HG03175 (cell line): ENCODE data around the gene MRTFA.
A peak's percentile ranks its signal among the peaks of the same experiment; 100 is the strongest.
"Not testable (repeated sequence)": the region's sequence is repeated elsewhere in the genome, so short reads cannot be mapped to it uniquely, and the experiment has no call there.

ENCODE experiments used
- ATAC-seq: cut with Tn5 transposase; IDR thresholded peaks from one replicate; pipeline ENCODE4 v1.9.1; 2021; ENCODE audit warnings: mild to moderate bottlenecking, moderate library complexity; ENCODE audit not compliant: unreplicated experiment

MRTFA gene

DNA sequence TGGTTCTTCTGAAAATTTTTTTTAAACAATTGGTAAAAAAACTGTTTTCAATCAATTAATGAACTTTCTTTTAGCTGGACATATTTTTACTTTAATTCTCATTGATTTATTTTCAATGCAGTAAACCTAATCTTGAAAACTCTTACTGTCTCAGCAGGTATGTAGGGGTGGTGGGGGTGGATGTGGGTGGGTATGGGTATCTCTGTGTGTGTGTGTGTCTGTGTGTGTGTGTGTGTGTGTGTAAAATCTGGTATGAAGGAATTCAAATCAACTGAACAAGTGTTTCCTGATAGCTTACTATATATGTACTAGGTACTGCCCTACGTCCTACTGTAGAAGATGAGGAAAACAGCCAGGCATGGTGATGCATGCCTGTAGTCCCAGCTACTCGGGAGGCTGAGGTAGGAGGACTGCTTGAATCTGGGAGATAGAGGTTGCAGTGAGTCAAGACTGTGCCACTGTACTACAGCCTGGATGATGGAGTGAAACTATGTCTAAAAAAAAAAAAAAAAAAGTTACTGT is 75.5 kb downstream of the MRTFA start:
- ATAC-seq: no peak

GRCh38 chr22:40560551-40560950 is 76.0 kb downstream of the MRTFA start:
- ATAC-seq: no peak

GRCh38 chr22:40557972-40558371 is 78.5 kb downstream of the MRTFA start:
- no peak for ATAC-seq

DNA sequence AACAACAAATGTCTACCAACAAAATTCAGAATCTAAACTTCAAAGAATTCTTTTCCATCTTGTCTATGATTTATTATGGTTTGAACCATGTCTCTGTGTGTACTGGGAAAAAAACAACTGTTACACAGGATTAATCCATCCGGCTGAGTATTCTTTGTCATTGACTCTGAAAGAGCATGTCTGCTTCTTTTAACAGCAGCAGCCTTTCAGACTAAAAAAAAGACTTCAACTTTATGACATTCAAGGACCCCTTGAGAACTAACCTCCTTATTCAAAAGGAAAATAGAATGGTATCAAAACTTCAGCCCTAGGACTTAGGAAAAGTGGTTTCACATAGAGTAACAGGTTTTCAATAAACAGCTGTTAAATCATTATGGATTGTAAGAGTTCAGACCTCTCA is 79.9 kb downstream of the MRTFA start:
- ATAC-seq: no peak

DNA sequence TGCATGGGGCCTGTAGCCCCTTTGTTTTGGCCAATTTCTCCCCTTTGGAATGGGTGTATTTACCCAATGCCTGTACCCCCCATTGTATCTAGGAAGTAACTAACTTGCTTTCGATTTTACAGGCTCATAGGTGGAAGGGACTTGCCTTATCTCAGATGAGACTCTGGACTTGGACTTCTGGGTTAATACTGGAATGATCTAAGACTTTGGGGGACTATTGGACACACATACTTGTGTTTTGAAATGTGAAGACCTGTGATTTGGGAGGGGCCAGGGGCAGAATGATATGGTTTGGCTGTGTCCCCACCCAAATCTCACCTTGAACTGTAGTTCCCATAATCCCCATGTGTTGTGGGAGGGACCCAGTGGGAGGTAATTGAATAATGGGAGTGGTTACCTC is 82.5 kb downstream of the MRTFA start:
- not testable (repeated sequence) for ATAC-seq

- ATAC-seq: no peak
Measured at GRCh38 chr22:40553014-40553554, 83.4 kb downstream of the MRTFA start.

DNA sequence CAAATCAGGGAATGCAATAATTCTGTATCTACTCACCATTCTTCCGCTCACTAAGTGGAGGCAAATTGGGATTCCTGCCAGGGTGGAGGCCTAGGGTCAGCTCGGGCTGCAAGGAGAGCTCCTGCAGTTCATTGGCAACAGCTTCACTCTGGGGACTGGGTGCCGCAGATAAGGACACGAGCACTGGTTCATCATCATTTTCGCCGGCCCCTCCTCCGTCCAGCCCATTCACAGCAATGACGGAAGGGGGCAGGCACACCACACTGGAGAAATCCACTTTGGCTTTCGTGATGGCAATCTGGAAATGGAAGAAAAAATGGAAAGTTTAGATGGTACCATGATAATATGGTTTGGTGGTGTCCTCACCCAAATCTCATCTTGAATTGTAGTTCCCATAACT is 84.4 kb downstream of the MRTFA start:
- no peak for ATAC-seq

DNA sequence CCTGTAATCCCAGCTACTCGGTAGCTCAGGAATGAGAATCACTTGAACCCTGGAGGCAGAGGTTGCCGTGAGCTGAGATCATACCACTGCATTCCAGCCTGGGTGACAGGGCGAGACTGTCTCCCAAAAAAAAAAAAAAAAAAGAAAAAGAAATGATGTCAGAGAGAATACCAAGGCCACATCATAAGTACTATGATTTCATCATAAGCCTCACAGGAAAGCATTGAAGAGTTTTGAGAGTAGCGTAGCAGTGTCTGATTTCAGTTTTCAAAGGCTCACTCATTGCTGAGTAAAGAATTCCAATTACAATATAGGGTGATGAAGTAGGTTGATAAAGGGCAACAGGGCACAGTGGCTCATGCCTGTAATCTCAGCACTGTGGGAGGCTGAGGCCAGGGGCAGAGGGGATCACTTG is 88.8 kb downstream of the MRTFA start:
- ATAC-seq: no peak

DNA sequence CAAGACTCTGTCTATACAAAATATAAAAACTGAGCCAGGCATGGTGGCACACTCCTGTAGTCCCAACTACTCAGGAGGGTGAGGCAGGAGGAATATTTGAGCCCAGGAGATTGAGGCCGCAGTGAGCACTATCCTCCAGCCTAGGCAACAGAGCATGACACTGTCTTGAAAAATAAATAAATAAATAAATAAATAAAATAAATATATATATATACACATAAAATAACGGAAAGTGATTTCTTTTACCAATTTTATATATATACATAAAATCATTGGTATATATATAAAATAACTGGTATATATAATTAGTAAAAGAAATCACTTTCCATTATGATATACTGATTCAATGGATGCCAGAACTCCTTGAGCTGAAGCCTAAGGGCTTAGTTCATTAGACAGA is 91.8 kb downstream of the MRTFA start:
- no peak for ATAC-seq

DNA sequence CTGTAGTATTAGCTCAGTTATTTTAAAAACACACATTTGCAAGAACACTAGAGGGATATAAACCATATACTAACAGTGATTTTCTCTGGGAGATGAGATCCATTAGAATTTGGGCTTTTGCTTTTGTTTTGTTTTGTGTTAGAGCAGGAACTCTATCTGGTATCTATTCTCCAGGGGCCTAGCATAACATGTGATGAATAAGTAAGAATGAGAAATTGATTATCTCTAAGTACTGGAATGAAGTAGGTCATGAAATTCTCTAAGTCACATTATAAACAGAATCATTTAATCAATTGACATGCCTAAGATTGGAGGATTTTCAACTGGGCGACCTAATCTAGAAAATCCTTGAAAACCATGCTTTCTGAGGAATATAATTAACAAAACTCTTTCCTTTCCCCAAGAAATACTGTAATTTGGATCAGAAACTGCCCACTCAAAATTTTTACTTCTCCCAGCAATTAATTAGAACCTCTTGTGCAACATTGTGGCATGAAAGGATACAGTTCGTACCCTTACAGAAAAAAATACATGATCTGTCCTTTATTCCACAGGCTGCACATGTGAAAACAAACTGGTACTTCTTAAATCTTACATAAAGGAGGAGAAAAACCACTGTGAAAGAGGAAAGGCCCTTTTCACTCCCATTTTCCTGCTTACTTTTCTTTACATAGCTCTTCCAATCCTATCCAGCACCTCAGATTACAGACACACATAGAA is 93.5 kb downstream of the MRTFA start:
- ATAC-seq: no peak

- ATAC-seq: no peak
Measured at GRCh38 chr22:40541300-40541699, 95.2 kb downstream of the MRTFA start.

- no peak for ATAC-seq
Measured at GRCh38 chr22:40540265-40540664, 96.3 kb downstream of the MRTFA start.

GRCh38 chr22:40536149-40536548 is 100.4 kb downstream of the MRTFA start:
- ATAC-seq: not testable (repeated sequence)

DNA sequence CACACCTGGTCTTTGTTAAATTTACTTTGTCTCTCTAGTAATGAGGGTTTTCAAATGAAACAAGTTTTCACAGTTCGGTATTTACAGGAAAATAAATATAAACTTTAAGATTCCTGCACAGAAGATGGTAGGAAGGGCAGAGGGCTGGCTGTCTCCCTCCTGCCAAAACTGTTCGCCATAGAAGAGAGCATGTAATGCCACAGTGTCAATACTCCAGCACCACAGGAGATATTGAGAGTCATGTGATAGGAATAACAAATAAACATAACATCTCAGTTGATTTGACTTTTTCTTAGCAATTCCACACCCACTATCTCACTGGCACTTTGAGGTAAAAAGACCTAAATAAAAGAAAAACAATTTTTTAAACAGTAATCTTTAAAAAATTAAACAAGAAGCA is 100.9 kb downstream of the MRTFA start:
- no peak for ATAC-seq

- ATAC-seq: no peak
Measured at GRCh38 chr22:40535189-40535512, 101.4 kb downstream of the MRTFA start.

- no peak for ATAC-seq
Measured at GRCh38 chr22:40534379-40535188, 101.9 kb downstream of the MRTFA start.

GRCh38 chr22:40533712-40534378 is 102.7 kb downstream of the MRTFA start:
- ATAC-seq: peak; percentile 71

- ATAC-seq: no peak
Measured at GRCh38 chr22:40531951-40532900, 104.3 kb downstream of the MRTFA start.

DNA sequence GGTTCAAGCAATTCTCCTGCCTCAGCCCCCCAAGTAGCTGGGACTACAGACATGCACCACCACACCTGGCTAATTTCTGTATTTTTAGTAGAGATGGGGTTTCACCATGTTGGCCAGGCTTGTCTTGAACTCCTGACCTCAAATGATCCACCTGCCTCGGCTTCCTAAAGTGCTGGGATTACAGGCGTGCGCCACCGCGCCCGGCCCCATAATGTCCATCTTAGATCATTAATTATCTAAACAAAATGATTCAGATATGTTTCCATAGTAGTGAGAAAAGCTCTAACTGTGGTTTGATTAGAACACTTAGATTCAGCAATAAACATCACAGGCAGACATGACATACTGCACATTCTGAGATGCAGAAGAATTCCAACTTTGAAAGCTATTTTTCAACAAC is 106.1 kb downstream of the MRTFA start:
- ATAC-seq: not testable (repeated sequence)

DNA sequence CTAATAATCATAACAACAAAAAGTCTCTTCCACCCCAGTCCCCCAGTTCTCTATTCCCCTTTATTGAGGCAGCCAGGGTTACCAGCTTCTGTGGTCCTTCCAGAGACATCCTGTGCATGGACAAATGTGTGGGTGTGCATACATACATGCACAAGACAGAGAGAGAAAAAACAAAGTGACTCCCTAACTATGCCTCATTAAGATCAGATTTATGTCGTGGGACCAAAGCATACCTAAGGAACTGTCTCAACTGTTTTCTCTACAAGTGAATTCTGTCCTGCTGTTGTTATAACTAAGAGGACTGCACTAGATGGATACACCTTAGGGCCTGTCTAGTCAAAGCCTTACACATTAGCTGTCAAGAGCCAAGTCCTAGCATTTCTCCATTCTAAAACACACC is 106.7 kb downstream of the MRTFA start:
- no peak for ATAC-seq
